OCI-LY7 (cell line): Measurements from ENCODE around the gene ZNF780B. TPM values are rescaled to one million over a fixed set of nuclear protein-coding genes. Genes with fewer than 3 reads are reported as not detected.
A peak's percentile ranks its signal among the peaks of the same experiment; 100 is the strongest.

ENCODE experiments used
- BruUV-seq: library from RNA; stranded (reverse); fragments of 400-500 nt; replicated peaks from 2 replicates; lab custom pipeline; 2021; lab: Mats Ljungman, UMichigan
- CTCF ChIA-PET: fragments of 300-600 bp; sonication (Branson Sonifier 250); formaldehyde crosslinking; loops from one replicate; lab custom pipeline; 2022; ENCODE audit warnings: antibody characterized with exemption; ENCODE audit not compliant: unreplicated experiment; lab: Charles Lee
- POLR2A ChIA-PET: fragments of 300-600 bp; sonication (Branson Sonifier 250); formaldehyde crosslinking; loops from one replicate; lab custom pipeline; 2022; ENCODE audit warnings: antibody characterized with exemption; lab: Charles Lee
- DNase-seq: peaks from one replicate; pipeline ENCODE4 v3.0.0-alpha.2; 2015; ENCODE audit warnings: low spot score
- H2AFZ ChIP-seq: fragments of 200-600 bp; sonication (generic), shearing (Covaris generic); 2 replicates; pipeline ENCODE4 v1.6.1; 2014; ENCODE audit warnings: mild to moderate bottlenecking, antibody characterized with exemption, low read length, moderate library complexity
- H3K27ac ChIP-seq: fragments of 200-600 bp; sonication (generic); 2 replicates; pipeline ENCODE4 v1.5.1; 2014; ENCODE audit warnings: mixed run types, low read depth, mild to moderate bottlenecking, moderate library complexity, low read length, inconsistent platforms; ENCODE audit not compliant: poor library complexity, severe bottlenecking
- H3K36me3 ChIP-seq: fragments of 200-600 bp; sonication (generic); 2 replicates; pipeline ENCODE4 v1.6.1; 2014; ENCODE audit warnings: mild to moderate bottlenecking, antibody characterized with exemption, low read length, moderate library complexity, mixed read lengths; ENCODE audit not compliant: insufficient read depth
- H3K4me1 ChIP-seq: fragments of 200-600 bp; sonication (generic); 2 replicates; pipeline ENCODE4 v1.5.1; 2014; ENCODE audit warnings: mild to moderate bottlenecking, low read length; ENCODE audit not compliant: insufficient read depth, poor library complexity, severe bottlenecking
- H3K4me2 ChIP-seq: fragments of 200-600 bp; sonication (generic); 2 replicates; pipeline ENCODE4 v1.6.1; 2014; ENCODE audit warnings: mild to moderate bottlenecking, low read length
- H3K4me3 ChIP-seq: fragments of 200-600 bp; sonication (generic); 2 replicates; pipeline ENCODE4 v1.5.1; 2014; ENCODE audit warnings: mild to moderate bottlenecking, low read depth, low read length; ENCODE audit not compliant: poor library complexity, severe bottlenecking
- H3K79me2 ChIP-seq: fragments of 200-600 bp; sonication (generic); 2 replicates; pipeline ENCODE4 v1.6.1; 2016; ENCODE audit warnings: low read depth, mild to moderate bottlenecking, low read length, moderate library complexity, mixed read lengths; ENCODE audit not compliant: insufficient read depth
- H3K9me2 ChIP-seq: fragments of 200-600 bp; sonication (generic); 2 replicates; pipeline ENCODE4 v1.6.1; 2016; ENCODE audit warnings: mild to moderate bottlenecking, low read length, mixed read lengths; ENCODE audit not compliant: insufficient read depth
- H3K9me3 ChIP-seq: fragments of 200-600 bp; sonication (generic); 2 replicates; pipeline ENCODE4 v1.6.1; 2014; ENCODE audit warnings: mild to moderate bottlenecking, mixed run types, low read length, mixed read lengths
- H4K20me1 ChIP-seq: fragments of 200-600 bp; sonication (generic); 2 replicates; pipeline ENCODE4 v1.6.1; 2014; ENCODE audit warnings: mild to moderate bottlenecking, antibody characterized with exemption, low read length, moderate library complexity, mixed read lengths; ENCODE audit not compliant: insufficient read depth
- CTCF ChIP-seq: fragments of 200-600 bp; sonication (generic); conservative IDR thresholded peaks from 2 replicates; pipeline ENCODE4 v1.5.1; 2014; ENCODE audit warnings: mild to moderate bottlenecking, antibody characterized with exemption, low read length, moderate library complexity, mixed read lengths
- EZH2phosphoT487 ChIP-seq: fragments of 200-600 bp; sonication (generic); IDR thresholded peaks from 2 replicates; pipeline ENCODE4 v1.6.1; 2018; ENCODE audit warnings: low read depth, borderline replicate concordance, mild to moderate bottlenecking, mixed run types, antibody characterized with exemption, low read length, moderate library complexity, mixed read lengths
- intact Hi-C: fragments of 100-400 bp; cut with micrococcal nuclease; formaldehyde crosslinking; loops from one replicate; pipeline ENCODE4 v1.10.0; 2022; ENCODE audit not compliant: unreplicated experiment
- total RNA-seq, 2 experiments: library from RNA; depleted of rRNA in 1 of 2; stranded (reverse); fragments of >200 nt in 1 of 2; shearing (Covaris generic) in 1 of 2; gene quantifications; 2 replicates each; pipeline ENCODE4 v1.2.3, GENCODE V29; 2014 to 2022

The ZNF780B gene
- total RNA-seq, 2 experiments from 2014 or later: 27.5 to 27.9 TPM

- CTCF ChIA-PET: no interaction called here
These were observed 33.4 kb upstream of the ZNF780B start for GRCh38 chr19:40089462-40089861.

GRCh38 chr19:40088299-40089047 lies 32.4 kb upstream of the ZNF780B start:
- peaks cover 14% of the 10 kb centered on the region for H3K4me1 ChIP-seq
- no peaks in the 10 kb centered on the region for H4K20me1 ChIP-seq
- no peak overlapping the region for H3K4me2 ChIP-seq
- POLR2A ChIA-PET: no interaction called here
- BruUV-seq: no TSS peak
- no peak overlapping the region for H3K4me3 ChIP-seq
- H2AFZ ChIP-seq: no peak overlapping the region
- intact Hi-C loops: no loop called here
- H3K36me3 ChIP-seq: peaks cover 24% of the 10 kb centered on the region
- CTCF ChIA-PET: no interaction called here
- H3K79me2 ChIP-seq: peaks cover 11% of the 10 kb centered on the region; the same call in 1 of the 2 replicates
- no peaks in the 10 kb centered on the region for H3K9me2 ChIP-seq
- TF ChIP-seq EZH2phosphoT487: no peak
- TF ChIP-seq CTCF: no peak
- no peak for DNase-seq
- peaks cover 16% of the 10 kb centered on the region; the same call in 1 of the 2 replicates for H3K9me3 ChIP-seq
- H3K27ac ChIP-seq: no peak overlapping the region

More at GRCh38 chr19:40089462-40089861, 33.4 kb upstream of the ZNF780B start:
- DNase-seq: peak; percentile 3
- POLR2A ChIA-PET: interaction anchor here (1.1 kb wide), 1 partner anchor 24 kb away, joined by 3 read pairs; no protein-coding TSS in a partner anchor
- no TSS peak for BruUV-seq
- H3K4me1 ChIP-seq: peaks cover 14% of the 10 kb centered on the region
- peak overlapping the region; percentile 79 for H3K4me3 ChIP-seq
- peaks cover 11% of the 10 kb centered on the region; the same call in 1 of the 2 replicates for H3K79me2 ChIP-seq
- H3K36me3 ChIP-seq: peaks cover 14% of the 10 kb centered on the region; the same call in 1 of the 2 replicates
- no peaks in the 10 kb centered on the region for H4K20me1 ChIP-seq
- intact Hi-C loops: no loop called here
- peak overlapping the region; percentile 82 for H3K4me2 ChIP-seq
- TF ChIP-seq EZH2phosphoT487 (no peak), CTCF (no peak)
- H3K9me3 ChIP-seq: peaks cover 16% of the 10 kb centered on the region; the same call in 1 of the 2 replicates
- no peak overlapping the region for H3K27ac ChIP-seq
- no peaks in the 10 kb centered on the region for H3K9me2 ChIP-seq
- no peak overlapping the region for H2AFZ ChIP-seq

GRCh38 chr19:40084948-40085347 lies 28.9 kb upstream of the ZNF780B start:
- CTCF ChIA-PET: no interaction called here

More at GRCh38 chr19:40084948-40085347, 28.9 kb upstream of the ZNF780B start:
- BruUV-seq: no TSS peak
- intact Hi-C loops: no loop called here
- H3K9me3 ChIP-seq: peaks cover 21% of the 10 kb centered on the region; the same call in 1 of the 2 replicates
- no peak for TF ChIP-seq EZH2phosphoT487
- TF ChIP-seq CTCF: no peak
- H3K4me1 ChIP-seq: peaks cover 6% of the 10 kb centered on the region
- H3K9me2 ChIP-seq: no peaks in the 10 kb centered on the region
- no peak overlapping the region for H3K4me3 ChIP-seq
- no peak for DNase-seq
- H3K27ac ChIP-seq: no peak overlapping the region
- peaks cover 59% of the 10 kb centered on the region for H3K36me3 ChIP-seq
- H2AFZ ChIP-seq: no peak overlapping the region
- POLR2A ChIA-PET: no interaction called here
- H3K79me2 ChIP-seq: peaks cover 11% of the 10 kb centered on the region; the same call in 1 of the 2 replicates
- no peak overlapping the region for H3K4me2 ChIP-seq
- no peaks in the 10 kb centered on the region for H4K20me1 ChIP-seq
